ENCODE measurements around the gene ARCN1. TPM values are rescaled to one million over a fixed set of nuclear protein-coding genes. Genes with fewer than 3 reads are reported as not detected.

ARCN1 gene
- total RNA-seq, 5 donors from 2014 or later (not counting 1 experiment from before 2014, with no cell fraction given): 80.6 to 117 (median 111) TPM

DNA sequence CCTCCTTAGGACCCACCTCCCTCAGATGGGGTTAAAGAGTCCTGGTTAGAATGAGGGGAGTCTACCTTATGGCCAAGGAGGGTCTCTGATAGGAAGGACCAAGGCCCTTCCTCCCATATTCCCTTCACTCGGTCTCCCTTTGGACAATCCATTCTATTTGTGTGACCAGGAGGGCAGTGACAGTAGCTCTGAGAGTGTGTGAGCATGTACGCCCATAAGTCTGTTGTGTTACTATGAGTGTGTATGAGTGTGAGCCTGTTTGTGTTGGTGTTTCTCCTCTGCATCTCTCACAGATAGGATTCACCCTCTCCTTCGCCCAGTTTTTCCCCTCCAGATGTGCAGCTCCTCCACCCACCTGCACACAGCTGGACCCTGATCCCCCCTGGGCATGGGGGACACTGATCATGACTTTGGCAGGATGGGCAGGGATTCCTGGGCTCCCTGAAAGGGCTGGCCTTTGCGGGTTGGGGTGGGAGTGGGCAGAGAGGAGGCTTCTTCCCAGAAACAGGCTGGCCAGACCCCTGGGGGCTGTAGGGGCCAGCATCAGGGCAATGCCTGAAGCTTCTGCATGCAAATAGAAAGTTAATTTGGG lies 49.7 kb downstream of the ARCN1 start:
- 40% methylated on average over 1 of the region's 4 CpGs for WGBS (ENCODE audit: insufficient coverage)
- no peak overlapping the region for H3K27ac ChIP-seq (ENCODE audit: low read length)
- H3K4me3 ChIP-seq (ENCODE audit: control insufficient read depth in 1 of 2, extremely low read depth in 1 of 2, low read length in 1 of 2): no peak overlapping the region
- Mint-ChIP-seq H3K9me3 (no peaks in the 10 kb centered on the region), H3K27ac (no peak overlapping the region), H3K36me3 (peaks cover 5% of the 10 kb centered on the region), H3K4me3 (peak overlapping the region in 2 of 3 donors; percentile 55 to 77), H3K27me3 (peaks cover 12 to 23% of the 10 kb centered on the region in 2 donors), H3K4me1 (peaks cover 5 to 13% (median 5%) of the 10 kb centered on the region in 3 donors)
- H3K27me3 ChIP-seq (replicated peaks in 1 of 2; ENCODE audit: control insufficient read depth in 2 of 2, extremely low read depth in 1 of 2, insufficient read depth in 2 of 2, low read length in 1 of 2): peaks cover 0 to 36% of the 10 kb centered on the region in 2 experiments
- H3K36me3 ChIP-seq (ENCODE audit: control insufficient read depth in 2 of 2, extremely low read depth in 1 of 2, insufficient read depth in 1 of 2, low read length in 1 of 2): no peaks in the 10 kb centered on the region
- ATAC-seq (replicated peaks in 1 of 4): no peak
- POLR2A ChIA-PET: interaction anchor here in 1 of 2 donors (0.6 kb wide), 1 partner anchor 624 kb away, joined by 6 read pairs; no protein-coding TSS in a partner anchor
- CTCF ChIA-PET: interaction anchor here in 1 of 2 donors (0.6 kb wide), 1 partner anchor 654 kb away, joined by 3 read pairs; no protein-coding TSS in a partner anchor
- no peak for DNase-seq
- H3K4me1 ChIP-seq (ENCODE audit: control insufficient read depth in 1 of 2, extremely low read depth in 1 of 2, insufficient read depth in 2 of 2, low read length in 2 of 2): peaks cover 0 to 15% of the 10 kb centered on the region in 2 experiments
- no peaks in the 10 kb centered on the region for H3K9me3 ChIP-seq

DNA sequence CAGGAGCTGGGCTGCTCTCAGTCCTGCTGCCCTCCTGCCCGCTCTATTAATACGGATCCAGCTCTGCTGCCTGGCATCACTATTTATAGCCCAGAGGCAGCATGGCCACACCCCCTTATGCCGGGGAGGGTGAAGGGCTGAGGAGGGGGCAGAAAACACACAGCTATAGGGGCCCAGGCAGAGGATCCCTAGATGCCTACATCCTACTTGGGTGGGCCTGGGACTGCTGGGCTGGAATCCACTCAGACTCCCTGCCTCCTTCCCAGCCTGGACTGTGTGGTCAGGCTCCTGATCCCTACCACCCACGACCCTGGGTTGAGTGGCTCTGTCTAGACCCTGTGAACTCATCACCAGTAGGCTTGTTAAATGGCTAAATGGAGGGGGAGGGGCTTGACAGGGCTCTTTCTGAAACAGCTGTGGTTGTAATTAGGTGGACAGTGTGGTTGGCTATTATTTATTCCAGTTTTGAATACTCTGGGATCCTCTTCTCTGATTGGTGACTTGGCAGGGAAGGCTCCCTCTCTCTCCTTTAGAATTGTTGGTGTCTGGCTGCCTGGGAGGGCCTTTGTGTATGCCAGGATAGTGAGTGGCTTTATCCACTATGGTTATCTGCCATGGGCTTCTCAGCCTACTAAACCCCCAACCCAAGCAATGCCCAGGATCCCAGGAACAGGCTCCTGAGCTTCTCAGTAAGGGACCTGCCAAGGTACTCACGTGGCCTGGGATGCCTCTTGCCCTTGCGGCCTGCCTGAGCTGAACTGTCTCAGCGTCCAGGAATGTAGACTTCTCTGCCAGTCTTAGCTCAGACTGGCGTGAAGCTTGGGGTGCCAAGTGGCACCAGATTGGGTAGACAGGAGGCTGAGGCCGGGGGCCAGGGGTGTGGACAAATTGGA lies 50.4 kb downstream of the ARCN1 start:
- Histone ChIP-seq H3K4me3 (ENCODE audit: control insufficient read depth in 1 of 2, extremely low read depth in 1 of 2, low read length in 1 of 2) (no peak overlapping the region), H3K4me1 (ENCODE audit: control insufficient read depth in 1 of 2, extremely low read depth in 1 of 2, insufficient read depth in 2 of 2, low read length in 2 of 2) (peaks cover 0 to 15% of the 10 kb centered on the region in 2 experiments), H3K9me3 (no peaks in the 10 kb centered on the region), H3K27ac (ENCODE audit: low read length) (no peak overlapping the region), H3K27me3 (replicated peaks in 1 of 2; ENCODE audit: control insufficient read depth in 2 of 2, extremely low read depth in 1 of 2, insufficient read depth in 2 of 2, low read length in 1 of 2) (peaks cover 0 to 36% of the 10 kb centered on the region in 2 experiments), H3K36me3 (ENCODE audit: control insufficient read depth in 2 of 2, extremely low read depth in 1 of 2, insufficient read depth in 1 of 2, low read length in 1 of 2) (no peaks in the 10 kb centered on the region)
- POLR2A ChIA-PET: interaction anchor here in 1 of 2 donors (0.6 kb wide), 1 partner anchor 623 kb away, joined by 6 read pairs; no protein-coding TSS in a partner anchor
- 93% methylated on average over 2 of the region's 9 CpGs for WGBS (ENCODE audit: insufficient coverage)
- H3K36me3 Mint-ChIP-seq: peaks cover 5% of the 10 kb centered on the region
- no peak for ATAC-seq (replicated peaks in 1 of 4)
- CTCF ChIA-PET: interaction anchor here (0.6 kb wide), 2 partner anchors 653 to 1492 kb away, joined by 3 to 6 read pairs; no protein-coding TSS in a partner anchor
- peaks cover 5 to 13% (median 5%) of the 10 kb centered on the region in 3 donors for H3K4me1 Mint-ChIP-seq
- H3K9me3 Mint-ChIP-seq: no peaks in the 10 kb centered on the region
- no peak for DNase-seq
- H3K4me3 Mint-ChIP-seq: no peak overlapping the region
- no peak overlapping the region for H3K27ac Mint-ChIP-seq
- peaks cover 12 to 23% of the 10 kb centered on the region in 2 donors for H3K27me3 Mint-ChIP-seq

DNA sequence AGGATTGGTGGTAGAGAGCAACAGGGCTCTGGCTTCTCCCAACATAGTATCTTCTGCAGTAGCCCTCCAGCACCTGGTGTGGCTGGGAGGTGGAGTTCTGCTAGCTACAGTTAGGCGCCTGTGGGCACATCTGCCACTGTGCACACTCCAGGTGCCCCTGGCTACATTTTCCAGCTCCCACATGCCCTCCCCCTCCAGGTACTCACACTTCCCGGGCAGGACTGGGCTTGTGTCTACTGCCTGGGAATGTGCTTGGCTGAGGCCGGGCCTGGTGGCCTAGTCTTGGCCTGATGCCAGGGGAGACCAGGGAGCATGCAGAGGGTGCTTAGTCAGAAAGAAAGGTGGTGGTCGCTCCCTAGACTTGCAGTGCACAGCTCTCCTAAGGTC lies 51.1 kb downstream of the ARCN1 start:
- ChIA-PET CTCF (interaction anchor here in 1 of 2 donors (0.6 kb wide), 1 partner anchor 1493 kb away, joined by 6 read pairs; no protein-coding TSS in a partner anchor), POLR2A (no interaction called here)
- H3K27me3 ChIP-seq (replicated peaks in 1 of 2; ENCODE audit: control insufficient read depth in 2 of 2, extremely low read depth in 1 of 2, insufficient read depth in 2 of 2, low read length in 1 of 2): peaks cover 0 to 36% of the 10 kb centered on the region in 2 experiments
- H3K9me3 ChIP-seq: no peaks in the 10 kb centered on the region
- H3K4me1 ChIP-seq (ENCODE audit: control insufficient read depth in 1 of 2, extremely low read depth in 1 of 2, insufficient read depth in 2 of 2, low read length in 2 of 2): peaks cover 0 to 15% of the 10 kb centered on the region in 2 experiments
- Mint-ChIP-seq H3K4me3 (no peak overlapping the region), H3K4me1 (peaks cover 5 to 13% (median 5%) of the 10 kb centered on the region in 3 donors), H3K36me3 (peaks cover 4% of the 10 kb centered on the region), H3K27me3 (peaks cover 12 to 23% of the 10 kb centered on the region in 2 donors), H3K9me3 (no peaks in the 10 kb centered on the region), H3K27ac (no peak overlapping the region)
- ATAC-seq (replicated peaks in 1 of 4) (no peak), DNase-seq (no peak)
- no peak overlapping the region for H3K4me3 ChIP-seq (ENCODE audit: control insufficient read depth in 1 of 2, extremely low read depth in 1 of 2, low read length in 1 of 2)
- no peak overlapping the region for H3K27ac ChIP-seq (ENCODE audit: low read length)
- no peaks in the 10 kb centered on the region for H3K36me3 ChIP-seq (ENCODE audit: control insufficient read depth in 2 of 2, extremely low read depth in 1 of 2, insufficient read depth in 1 of 2, low read length in 1 of 2)
- WGBS (ENCODE audit: insufficient coverage): 14% methylated on average over 1 of the region's 4 CpGs

DNA sequence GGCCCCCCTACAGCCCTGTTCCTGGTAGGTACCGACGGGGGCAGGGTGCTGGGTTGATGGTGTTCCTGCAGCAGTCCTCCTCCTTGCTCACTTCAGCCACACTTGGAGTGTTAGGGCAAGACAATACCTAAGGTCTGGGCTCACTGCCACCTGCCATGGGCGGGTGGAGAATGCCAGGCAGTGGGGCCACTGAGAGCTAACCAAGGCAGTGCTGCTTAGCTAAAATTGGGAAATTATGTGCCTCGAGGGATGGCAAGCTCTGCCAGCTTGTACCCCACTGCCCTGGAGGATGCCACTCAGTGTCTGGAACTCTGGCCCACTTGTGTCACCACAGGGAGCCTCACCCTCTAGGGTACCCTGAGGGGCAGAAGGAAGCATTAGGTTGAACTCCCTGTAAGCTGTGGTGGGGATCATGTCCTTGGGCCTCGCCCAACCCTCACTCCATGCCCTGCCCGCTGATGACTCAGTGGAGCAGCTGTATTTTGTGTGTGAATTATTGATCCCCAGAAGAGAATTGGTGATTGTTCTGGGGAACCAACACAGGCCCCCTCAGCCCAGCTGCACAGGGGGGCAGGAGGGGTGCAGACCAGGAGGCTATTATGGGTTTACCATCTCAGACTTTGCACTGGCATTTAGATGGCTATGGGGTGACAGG lies 53.0 kb downstream of the ARCN1 start:
- Histone ChIP-seq H3K4me1 (ENCODE audit: control insufficient read depth in 1 of 2, extremely low read depth in 1 of 2, insufficient read depth in 2 of 2, low read length in 2 of 2) (peaks cover 0 to 15% of the 10 kb centered on the region in 2 experiments), H3K36me3 (ENCODE audit: control insufficient read depth in 2 of 2, extremely low read depth in 1 of 2, insufficient read depth in 1 of 2, low read length in 1 of 2) (no peaks in the 10 kb centered on the region), H3K9me3 (no peaks in the 10 kb centered on the region), H3K27me3 (replicated peaks in 1 of 2; ENCODE audit: control insufficient read depth in 2 of 2, extremely low read depth in 1 of 2, insufficient read depth in 2 of 2, low read length in 1 of 2) (peaks cover 0 to 30% of the 10 kb centered on the region in 2 experiments), H3K27ac (ENCODE audit: low read length) (no peak overlapping the region), H3K4me3 (ENCODE audit: control insufficient read depth in 1 of 2, extremely low read depth in 1 of 2, low read length in 1 of 2) (no peak overlapping the region)
- no peak for DNase-seq
- no peak for ATAC-seq (replicated peaks in 1 of 4)
- no peak overlapping the region for H3K27ac Mint-ChIP-seq
- H3K4me1 Mint-ChIP-seq: peaks cover 5 to 11% (median 5%) of the 10 kb centered on the region in 3 donors
- H3K36me3 Mint-ChIP-seq: no peaks in the 10 kb centered on the region
- ChIA-PET CTCF (no interaction called here), POLR2A (interaction anchor here in 1 of 2 donors (0.6 kb wide), 2 partner anchors 199 to 271 kb away, joined by 3 to 4 read pairs; no protein-coding TSS in a partner anchor)
- WGBS (ENCODE audit: insufficient coverage): 81% methylated on average over 4 of the region's 6 CpGs
- H3K9me3 Mint-ChIP-seq: no peaks in the 10 kb centered on the region
- peaks cover 6 to 18% of the 10 kb centered on the region in 2 donors for H3K27me3 Mint-ChIP-seq
- no peak overlapping the region for H3K4me3 Mint-ChIP-seq

DNA sequence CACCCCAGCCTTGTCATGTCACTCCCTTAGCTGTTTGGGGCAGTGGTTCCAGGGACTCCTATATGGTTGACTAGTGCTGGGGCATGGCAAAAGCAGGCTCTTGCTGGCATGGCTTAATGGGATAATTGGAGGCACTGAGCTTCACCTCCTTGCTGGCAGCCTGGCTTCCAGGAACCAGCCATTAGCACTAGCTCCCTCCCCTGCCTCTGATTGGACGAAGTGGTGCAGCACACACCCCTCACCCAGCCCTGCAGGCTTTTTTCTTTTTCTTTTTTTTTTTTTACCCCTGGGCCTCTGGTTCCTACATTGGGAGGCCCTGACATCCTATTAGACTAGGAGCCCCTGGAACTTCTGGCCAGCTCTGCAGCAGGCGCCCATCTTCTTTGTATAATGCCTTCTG lies 53.8 kb downstream of the ARCN1 start:
- H3K9me3 ChIP-seq: no peaks in the 10 kb centered on the region
- no peak overlapping the region for H3K4me3 ChIP-seq (ENCODE audit: control insufficient read depth in 1 of 2, extremely low read depth in 1 of 2, low read length in 1 of 2)
- Mint-ChIP-seq H3K27ac (no peak overlapping the region), H3K36me3 (no peaks in the 10 kb centered on the region), H3K4me3 (no peak overlapping the region), H3K9me3 (no peaks in the 10 kb centered on the region), H3K27me3 (peaks cover 3 to 11% of the 10 kb centered on the region in 2 donors), H3K4me1 (peaks cover 1 to 7% (median 2%) of the 10 kb centered on the region in 3 donors)
- ATAC-seq (replicated peaks in 1 of 4): no peak
- H3K36me3 ChIP-seq (ENCODE audit: control insufficient read depth in 2 of 2, extremely low read depth in 1 of 2, insufficient read depth in 1 of 2, low read length in 1 of 2): no peaks in the 10 kb centered on the region
- CTCF ChIA-PET: interaction anchor here in 1 of 2 donors (1.0 kb wide), 1 partner anchor 9 kb away, joined by 3 read pairs; no protein-coding TSS in a partner anchor
- H3K27me3 ChIP-seq (replicated peaks in 1 of 2; ENCODE audit: control insufficient read depth in 2 of 2, extremely low read depth in 1 of 2, insufficient read depth in 2 of 2, low read length in 1 of 2): peaks cover 0 to 26% of the 10 kb centered on the region in 2 experiments
- peaks cover 0 to 8% of the 10 kb centered on the region in 2 experiments for H3K4me1 ChIP-seq (ENCODE audit: control insufficient read depth in 1 of 2, extremely low read depth in 1 of 2, insufficient read depth in 2 of 2, low read length in 2 of 2)
- WGBS (ENCODE audit: insufficient coverage): 86% methylated on average over 1 of the region's 2 CpGs
- POLR2A ChIA-PET: no interaction called here
- no peak overlapping the region for H3K27ac ChIP-seq (ENCODE audit: low read length)
- no peak for DNase-seq

DNA sequence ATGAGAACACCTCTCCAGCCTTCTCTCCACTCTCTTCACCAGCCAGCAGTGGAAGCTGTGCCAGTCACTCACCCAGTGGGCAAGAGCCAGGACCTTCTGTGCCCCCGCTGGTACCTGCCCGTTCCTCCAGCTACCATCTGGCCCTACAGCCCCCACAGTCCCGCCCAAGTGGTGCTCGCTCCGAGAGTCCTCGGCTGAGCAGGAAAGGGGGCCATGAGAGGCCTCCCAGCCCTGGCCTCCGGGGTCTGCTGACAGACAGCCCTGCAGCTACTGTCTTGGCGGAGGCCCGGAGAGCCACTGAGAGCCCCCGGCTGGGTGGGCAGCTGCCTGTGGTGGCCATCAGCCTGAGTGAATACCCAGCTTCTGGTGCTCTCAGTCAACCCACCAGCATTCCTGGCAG lies 55.4 kb downstream of the ARCN1 start:
- Histone ChIP-seq H3K27me3 (replicated peaks in 1 of 2; ENCODE audit: control insufficient read depth in 2 of 2, extremely low read depth in 1 of 2, insufficient read depth in 2 of 2, low read length in 1 of 2) (peaks cover 0 to 13% of the 10 kb centered on the region in 2 experiments), H3K4me3 (ENCODE audit: control insufficient read depth in 1 of 2, extremely low read depth in 1 of 2, low read length in 1 of 2) (no peak overlapping the region), H3K36me3 (ENCODE audit: control insufficient read depth in 2 of 2, extremely low read depth in 1 of 2, insufficient read depth in 1 of 2, low read length in 1 of 2) (no peaks in the 10 kb centered on the region), H3K4me1 (ENCODE audit: control insufficient read depth in 1 of 2, extremely low read depth in 1 of 2, insufficient read depth in 2 of 2, low read length in 2 of 2) (no peaks in the 10 kb centered on the region), H3K27ac (ENCODE audit: low read length) (no peak overlapping the region), H3K9me3 (no peaks in the 10 kb centered on the region)
- no peak overlapping the region for H3K4me3 Mint-ChIP-seq
- no peaks in the 10 kb centered on the region for H3K9me3 Mint-ChIP-seq
- peaks cover 0 to 5% of the 10 kb centered on the region in 2 donors for H3K27me3 Mint-ChIP-seq
- 88% methylated on average over 10 of the region's 10 CpGs for WGBS (ENCODE audit: insufficient coverage)
- ChIA-PET CTCF (interaction anchor here in 1 of 2 donors (0.5 kb wide), 1 partner anchor 508 kb away, joined by 4 read pairs; no protein-coding TSS in a partner anchor), POLR2A (no interaction called here)
- H3K27ac Mint-ChIP-seq: no peak overlapping the region
- ATAC-seq (replicated peaks in 1 of 4): no peak
- DNase-seq: no peak
- H3K36me3 Mint-ChIP-seq: no peaks in the 10 kb centered on the region
- no peaks in the 10 kb centered on the region for H3K4me1 Mint-ChIP-seq
